Endothelial cell of umbilical vein (primary cell): ENCODE measurements around the gene RPS16. TPM values are rescaled to one million over a fixed set of nuclear protein-coding genes. Genes with fewer than 3 reads are reported as not detected.

ENCODE experiments used
- BruUV-seq: library from RNA; stranded (reverse); fragments of 400-500 nt; replicated peaks from 2 replicates; lab custom pipeline; 2021; lab: Mats Ljungman, UMichigan
- CTCF ChIA-PET: fragments of 300-600, 350-600 bp; sonication (Branson Sonifier 250); formaldehyde crosslinking; loops from one replicate; lab custom pipeline; 2021; ENCODE audit warnings: antibody characterized with exemption, inconsistent platforms; lab: Charles Lee
- POLR2A ChIA-PET: fragments of 300-600, 350-600 bp; sonication (Branson Sonifier 250); formaldehyde crosslinking; loops from one replicate; lab custom pipeline; 2021; ENCODE audit warnings: antibody characterized with exemption, inconsistent platforms; lab: Charles Lee
- DNase-seq: peaks from one replicate; pipeline ENCODE4 v3.0.0-alpha.2; 2011; ENCODE audit warnings: low read depth, low spot score
- FAIRE-seq: peaks from 2 replicates; lab custom pipeline; 2011; peaks lifted over from hg19 to GRCh38; lab: Jason Lieb, UNC
- H2AFZ ChIP-seq: 2 replicates; pipeline ENCODE4 v1.6.0; 2012; ENCODE audit warnings: low read depth, low read length, control low read depth, inconsistent platforms
- H3K27ac ChIP-seq: 2 replicates; pipeline ENCODE4 v1.5.1; 2011; ENCODE audit warnings: low read depth, mild to moderate bottlenecking, control low read depth, low read length, moderate library complexity; ENCODE audit not compliant: insufficient read depth
- H3K27me3 ChIP-seq, 2 experiments: 2 replicates each; pipeline versions ENCODE4 v1.6.0 to v1.6.1; 2011; ENCODE audit warnings: low read length in 2 of 2, mixed read lengths in 1 of 2; ENCODE audit not compliant: control insufficient read depth in 2 of 2, insufficient read depth in 2 of 2
- H3K36me3 ChIP-seq, 2 experiments: 2 replicates in 1 of 2; 3 replicates in 1 of 2; pipeline ENCODE4 v1.5.1; 2011; ENCODE audit warnings: low read length in 2 of 2, mild to moderate bottlenecking in 1 of 2, moderate library complexity in 1 of 2; ENCODE audit not compliant: control insufficient read depth in 2 of 2, insufficient read depth in 2 of 2; ENCODE audit errors: extremely low read depth in 1 of 2
- H3K4me1 ChIP-seq: 3 replicates; pipeline ENCODE4 v1.5.1; 2011; ENCODE audit warnings: mild to moderate bottlenecking, low read length; ENCODE audit not compliant: control insufficient read depth, insufficient read depth; ENCODE audit errors: extremely low read depth
- H3K4me2 ChIP-seq: 2 replicates; pipeline ENCODE4 v1.6.1; 2011; ENCODE audit warnings: low read length, control low read depth, mixed read lengths; ENCODE audit not compliant: insufficient read depth
- H3K4me3 ChIP-seq, 3 experiments: fragments of 200-600 bp in 1 of 3; sonication (generic), shearing (Covaris generic) in 1 of 3; replicated peaks in 1 of 3; 2 replicates each; pipeline ENCODE4 v1.5.1; 2011 to 2016; ENCODE audit warnings: control low read depth in 3 of 3, low read length in 3 of 3, mild to moderate bottlenecking in 2 of 3, inconsistent platforms in 1 of 3, low read depth in 1 of 3, moderate library complexity in 1 of 3; ENCODE audit not compliant: insufficient read depth in 1 of 3
- H3K79me2 ChIP-seq: 2 replicates; pipeline ENCODE4 v1.6.0; 2012; ENCODE audit warnings: low read length, inconsistent platforms; ENCODE audit not compliant: control insufficient read depth, insufficient read depth
- H3K9ac ChIP-seq: replicated peaks from 2 replicates; pipeline ENCODE3; 2011; ENCODE audit warnings: low read length, control low read depth; ENCODE audit not compliant: insufficient read depth; ENCODE audit errors: extremely low read depth
- H3K9me1 ChIP-seq: replicated peaks from 3 replicates; pipeline ENCODE4 v1.6.0; 2011; ENCODE audit warnings: mild to moderate bottlenecking, low read length; ENCODE audit not compliant: control insufficient read depth, insufficient read depth; ENCODE audit errors: extremely low read depth
- H3K9me3 ChIP-seq: replicated peaks from 2 replicates; pipeline ENCODE4 v1.5.1; 2012; ENCODE audit warnings: low read length, inconsistent platforms; ENCODE audit not compliant: control insufficient read depth, insufficient read depth
- H4K20me1 ChIP-seq: replicated peaks from 2 replicates; pipeline ENCODE3; 2011; ENCODE audit warnings: mild to moderate bottlenecking, low read length; ENCODE audit not compliant: control insufficient read depth, insufficient read depth; ENCODE audit errors: extremely low read depth
- EZH2 ChIP-seq: IDR thresholded peaks from 2 replicates; pipeline ENCODE4 v1.6.1; 2012; ENCODE audit warnings: borderline replicate concordance, low read depth, mild to moderate bottlenecking, moderate library complexity, low read length, inconsistent platforms; ENCODE audit not compliant: severe bottlenecking
- FOS ChIP-seq: IDR thresholded peaks from 2 replicates; pipeline ENCODE4 v1.6.1; 2011; ENCODE audit warnings: mild to moderate bottlenecking, low read length, moderate library complexity, borderline replicate concordance; ENCODE audit not compliant: insufficient read depth
- GATA2 ChIP-seq: IDR thresholded peaks from 2 replicates; pipeline ENCODE4 v1.7.0; 2011; ENCODE audit warnings: low read depth, mild to moderate bottlenecking, moderate library complexity, mixed read lengths, low read length; ENCODE audit not compliant: insufficient read length, insufficient read depth
- JUN ChIP-seq: IDR thresholded peaks from 2 replicates; pipeline ENCODE4 v1.6.1; 2011; ENCODE audit warnings: borderline replicate concordance, low read depth; ENCODE audit not compliant: insufficient read length, insufficient read depth
- MYC ChIP-seq: IDR thresholded peaks from one replicate; pipeline ENCODE4 v1.6.1; 2011; ENCODE audit warnings: mild to moderate bottlenecking, low read depth, low read length
- POLR2A ChIP-seq: IDR thresholded peaks from 2 replicates; pipeline ENCODE4 v1.6.1; 2012; ENCODE audit warnings: low read depth, mild to moderate bottlenecking, control low read depth, low read length
- POLR2AphosphoS5 ChIP-seq: IDR thresholded peaks from 2 replicates; pipeline ENCODE4 v1.6.1; 2012; ENCODE audit warnings: low read depth, mild to moderate bottlenecking, control low read depth, low read length, moderate library complexity; ENCODE audit not compliant: insufficient read depth
- dilution Hi-C: fragments of 300-500 bp; cut with MboI; formaldehyde crosslinking; loops from one replicate; pipeline ENCODE4 v1.15.0; 2019; ENCODE audit warnings: low sequenced_read_pairs; ENCODE audit not compliant: extremely low pct_ligation_motif_present
- intact Hi-C: fragments of 100-400 bp; cut with micrococcal nuclease; formaldehyde crosslinking; loops from one replicate; pipeline ENCODE4 v1.10.0; 2022
- polyA plus RNA-seq, 4 experiments: library from polyadenylated mRNA; depleted of rRNA in 3 of 4; stranded (reverse) in 3 of 4; unstranded in 1 of 4; fragments of >200 nt; gene quantifications; 2 replicates each; pipeline versions ENCODE4 v1.2.1 to v1.2.3, GENCODE V29; 2011 to 2012; ENCODE audit warnings: missing spikeins in 1 of 4
- total RNA-seq: library from RNA; stranded (reverse); gene quantifications from 2 replicates; pipeline ENCODE4 v1.2.3, GENCODE V29; 2021
- TF ChIP-seq, protein P1 (sequence below), 2 donors: IDR thresholded peaks; 1 replicate in 1 of 2; 2 replicates in 1 of 2; pipeline ENCODE4 v1.5.1; 2011; ENCODE audit warnings: low read length in 2 of 2, mild to moderate bottlenecking in 2 of 2, moderate library complexity in 2 of 2, control low read depth in 1 of 2, inconsistent platforms in 1 of 2, low read depth in 1 of 2; ENCODE audit not compliant: insufficient read depth in 1 of 2; ENCODE audit errors: extremely low read depth in 1 of 2
- TF ChIP-seq, protein P2 (sequence below): IDR thresholded peaks from 2 replicates; pipeline ENCODE4 v1.6.1; 2011; ENCODE audit not compliant: insufficient read depth, insufficient read length

The RPS16 gene
- total and polyA plus RNA-seq, 2 donors (not counting 3 experiments of a cell fraction or from before 2014, with no cell fraction given) = 1,768 to 5,244 TPM

DNA sequence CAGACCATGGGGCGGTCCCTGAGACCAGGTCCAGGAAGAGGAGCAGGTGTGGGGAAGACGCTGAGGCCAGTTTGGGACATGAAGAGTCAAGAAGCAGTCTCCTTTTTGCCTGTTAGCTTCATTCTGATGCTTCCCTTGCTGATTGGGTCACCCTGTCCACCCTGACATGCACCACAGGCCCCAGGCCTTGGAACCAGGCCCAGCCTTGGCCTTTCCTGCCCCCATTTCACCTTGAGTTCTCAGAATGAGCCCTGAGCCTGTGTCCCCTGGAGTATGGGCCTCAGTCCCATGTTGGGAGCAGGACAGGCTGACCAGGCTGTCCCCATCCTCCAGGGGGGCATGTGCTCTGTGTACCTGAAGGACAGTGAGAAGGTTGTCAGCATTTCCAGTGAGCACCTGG, 40.0 kb upstream of the RPS16 start:
- BruUV-seq = no TSS peak
- no peaks in the 10 kb centered on the region for H4K20me1 ChIP-seq
- H3K9me3 ChIP-seq = no peaks in the 10 kb centered on the region
- no peak overlapping the region for H2AFZ ChIP-seq
- peaks cover under 1% of the 10 kb centered on the region for H3K79me2 ChIP-seq
- no peaks in the 10 kb centered on the region for H3K27me3 ChIP-seq
- ChIA-PET POLR2A (interaction anchor here (0.6 kb wide), 1 partner anchor 35 kb away, joined by 10 read pairs; no protein-coding TSS in a partner anchor), CTCF (interaction anchor here (1.3 to 3.9 kb wide), 5 partner anchors 12 to 196 kb away, joined by 3 to 80 read pairs (median 8); partner anchors contain the start of genes EID2B and RPS16)
- TF ChIP-seq GATA2 (no peak), FOS (no peak), POLR2AphosphoS5 (no peak), MYC (no peak), POLR2A (no peak), EZH2 (no peak), JUN (no peak)
- TF ChIP-seq, protein P1, sequence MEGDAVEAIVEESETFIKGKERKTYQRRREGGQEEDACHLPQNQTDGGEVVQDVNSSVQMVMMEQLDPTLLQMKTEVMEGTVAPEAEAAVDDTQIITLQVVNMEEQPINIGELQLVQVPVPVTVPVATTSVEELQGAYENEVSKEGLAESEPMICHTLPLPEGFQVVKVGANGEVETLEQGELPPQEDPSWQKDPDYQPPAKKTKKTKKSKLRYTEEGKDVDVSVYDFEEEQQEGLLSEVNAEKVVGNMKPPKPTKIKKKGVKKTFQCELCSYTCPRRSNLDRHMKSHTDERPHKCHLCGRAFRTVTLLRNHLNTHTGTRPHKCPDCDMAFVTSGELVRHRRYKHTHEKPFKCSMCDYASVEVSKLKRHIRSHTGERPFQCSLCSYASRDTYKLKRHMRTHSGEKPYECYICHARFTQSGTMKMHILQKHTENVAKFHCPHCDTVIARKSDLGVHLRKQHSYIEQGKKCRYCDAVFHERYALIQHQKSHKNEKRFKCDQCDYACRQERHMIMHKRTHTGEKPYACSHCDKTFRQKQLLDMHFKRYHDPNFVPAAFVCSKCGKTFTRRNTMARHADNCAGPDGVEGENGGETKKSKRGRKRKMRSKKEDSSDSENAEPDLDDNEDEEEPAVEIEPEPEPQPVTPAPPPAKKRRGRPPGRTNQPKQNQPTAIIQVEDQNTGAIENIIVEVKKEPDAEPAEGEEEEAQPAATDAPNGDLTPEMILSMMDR (IDR thresholded peaks at IDR 0.05; ENCODE audit: extremely low read depth in 1 of 2, insufficient read depth in 1 of 2, low read depth in 1 of 2, low read length in 2 of 2) = no peak
- TF ChIP-seq, protein P2, sequence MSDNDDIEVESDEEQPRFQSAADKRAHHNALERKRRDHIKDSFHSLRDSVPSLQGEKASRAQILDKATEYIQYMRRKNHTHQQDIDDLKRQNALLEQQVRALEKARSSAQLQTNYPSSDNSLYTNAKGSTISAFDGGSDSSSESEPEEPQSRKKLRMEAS = no peak
- intact Hi-C loops (no loop called here), dilution Hi-C loops (no loop called here)
- H3K9ac ChIP-seq = no peak overlapping the region
- no peak overlapping the region for H3K27ac ChIP-seq
- no peak overlapping the region for H3K4me2 ChIP-seq
- H3K36me3 ChIP-seq = peaks cover 9 to 50% of the 10 kb centered on the region in 2 experiments
- DNase-seq = no peak
- H3K9me1 ChIP-seq = no peaks in the 10 kb centered on the region
- H3K4me1 ChIP-seq = peaks cover 7% of the 10 kb centered on the region
- no peak for FAIRE-seq
- H3K4me3 ChIP-seq = no peak overlapping the region
